GM19438 (cell line): ENCODE measurements around the gene RAB9A.
"Not testable (repeated sequence)": the region's sequence is repeated elsewhere in the genome, so short reads cannot be mapped to it uniquely, and the experiment has no call there.

Experiments used
- ATAC-seq: cut with Tn5 transposase; IDR thresholded peaks from one replicate; pipeline ENCODE4 v1.9.1; 2021; ENCODE audit warnings: low read depth; ENCODE audit not compliant: unreplicated experiment

The RAB9A gene, protein sequence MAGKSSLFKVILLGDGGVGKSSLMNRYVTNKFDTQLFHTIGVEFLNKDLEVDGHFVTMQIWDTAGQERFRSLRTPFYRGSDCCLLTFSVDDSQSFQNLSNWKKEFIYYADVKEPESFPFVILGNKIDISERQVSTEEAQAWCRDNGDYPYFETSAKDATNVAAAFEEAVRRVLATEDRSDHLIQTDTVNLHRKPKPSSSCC

DNA sequence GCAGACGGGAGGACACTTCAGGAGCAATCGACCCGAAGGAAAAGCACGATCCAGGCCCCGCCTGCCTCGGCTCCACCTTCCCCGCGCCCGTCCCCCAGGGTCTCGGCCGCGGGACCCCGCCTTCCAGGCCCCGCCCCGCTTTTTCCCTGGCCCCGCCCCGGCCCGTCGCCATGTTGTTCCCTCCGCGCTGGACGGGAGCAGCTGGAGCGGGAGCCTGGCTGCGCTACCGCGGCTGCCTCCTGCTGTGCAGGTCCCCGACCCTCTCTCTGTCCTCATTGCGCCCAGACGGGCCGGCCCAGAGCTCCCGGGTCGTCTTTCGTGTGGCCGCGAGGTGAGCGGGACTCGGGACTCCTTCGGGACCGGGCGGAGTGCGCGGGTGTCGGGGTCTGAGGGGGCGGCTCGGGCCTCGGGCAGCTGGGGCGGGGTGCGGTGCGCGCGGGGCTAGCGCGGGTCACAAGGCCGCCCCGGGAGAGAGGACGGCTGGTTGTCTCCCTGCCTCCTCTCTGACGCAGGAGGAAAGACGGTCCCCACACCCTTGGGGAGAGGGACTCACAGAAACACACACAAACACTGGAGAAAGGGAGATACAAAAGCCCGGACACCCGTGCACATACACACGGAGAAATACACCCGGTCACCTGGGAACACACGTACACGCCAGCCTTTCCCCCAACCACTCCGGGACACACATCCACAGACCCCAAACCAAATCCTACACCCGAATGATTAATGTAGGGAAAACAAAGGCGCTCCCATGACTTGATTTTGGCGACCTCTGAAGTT, at the start of gene RAB9A:
TSS of gene RAB9A (plus strand) at position 171 of the 783 bp plus-strand sequence. CDS start 19,619 bp downstream, outside the sequence.
- ATAC-seq, result peak; percentile 67

DNA sequence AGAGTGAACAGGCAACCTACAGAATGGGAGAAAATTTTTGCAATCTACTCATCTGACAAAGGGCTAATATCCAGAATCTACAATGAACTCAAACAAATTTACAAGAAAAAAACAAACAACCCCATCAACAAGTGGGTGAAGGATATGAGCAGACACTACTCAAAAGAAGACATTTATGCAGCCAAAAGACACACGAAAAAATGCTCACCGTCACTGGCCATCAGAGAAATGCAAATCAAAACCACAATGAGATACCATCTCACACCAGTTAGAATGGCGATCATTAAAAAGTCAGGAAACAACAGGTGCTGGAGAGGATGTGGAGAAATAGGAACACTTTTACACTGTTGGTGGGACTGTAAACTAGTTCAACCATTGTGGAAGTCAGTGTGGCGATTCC, 47.2 kb upstream of the RAB9A start:
- not testable (repeated sequence) for ATAC-seq

DNA sequence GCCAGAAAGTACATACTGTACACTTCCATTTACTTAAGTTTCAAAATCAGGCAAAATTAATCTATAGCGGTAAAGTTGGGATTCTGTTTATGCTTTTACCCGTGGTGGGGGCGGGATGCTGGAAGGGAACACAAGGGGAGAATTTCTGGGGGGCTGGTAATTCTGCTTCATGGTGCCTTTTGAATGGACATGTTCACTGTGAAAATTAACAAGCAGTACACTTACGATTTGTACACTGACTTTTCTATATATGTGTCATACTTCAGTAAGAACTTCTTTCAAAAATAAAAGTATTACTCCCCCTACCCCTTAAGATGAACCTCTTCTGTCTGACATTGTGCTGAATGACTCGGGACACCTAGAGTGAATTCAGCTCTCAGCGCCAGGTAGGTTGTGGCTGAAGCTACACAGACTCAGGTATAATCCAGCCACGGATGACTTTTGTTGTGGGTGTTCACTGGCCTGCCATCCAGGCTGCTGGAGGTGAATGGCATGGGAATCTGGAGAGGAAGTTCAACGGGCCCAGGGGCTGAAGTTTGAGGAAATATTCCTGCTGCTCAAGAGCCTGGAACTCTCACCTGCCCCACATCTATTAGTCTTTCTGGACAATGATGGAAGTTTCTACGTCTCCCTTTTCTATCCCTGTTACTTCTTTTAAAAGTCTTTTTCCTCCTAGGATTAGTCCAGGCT, 43.3 kb upstream of the RAB9A start:
- ATAC-seq, result no peak

DNA sequence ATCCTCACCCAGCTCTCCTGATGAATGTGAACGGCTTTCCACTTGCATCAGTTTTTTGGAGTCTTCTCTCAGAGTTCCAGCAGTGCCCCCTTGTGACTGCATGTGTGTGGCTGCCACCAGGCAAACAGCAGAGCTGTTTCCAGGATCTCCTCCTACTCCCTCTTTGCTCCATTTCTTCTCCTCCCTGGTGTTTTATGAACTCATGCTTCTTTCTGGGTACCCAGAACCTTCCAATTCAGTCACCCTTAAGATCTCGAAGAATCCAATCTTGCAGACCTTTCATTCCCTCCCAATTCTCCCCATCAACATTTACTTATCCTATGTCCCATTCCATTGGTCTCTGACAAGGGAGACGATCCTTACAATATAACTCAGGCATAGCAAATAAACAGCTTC, 42.8 kb upstream of the RAB9A start:
- ATAC-seq, result no peak

DNA sequence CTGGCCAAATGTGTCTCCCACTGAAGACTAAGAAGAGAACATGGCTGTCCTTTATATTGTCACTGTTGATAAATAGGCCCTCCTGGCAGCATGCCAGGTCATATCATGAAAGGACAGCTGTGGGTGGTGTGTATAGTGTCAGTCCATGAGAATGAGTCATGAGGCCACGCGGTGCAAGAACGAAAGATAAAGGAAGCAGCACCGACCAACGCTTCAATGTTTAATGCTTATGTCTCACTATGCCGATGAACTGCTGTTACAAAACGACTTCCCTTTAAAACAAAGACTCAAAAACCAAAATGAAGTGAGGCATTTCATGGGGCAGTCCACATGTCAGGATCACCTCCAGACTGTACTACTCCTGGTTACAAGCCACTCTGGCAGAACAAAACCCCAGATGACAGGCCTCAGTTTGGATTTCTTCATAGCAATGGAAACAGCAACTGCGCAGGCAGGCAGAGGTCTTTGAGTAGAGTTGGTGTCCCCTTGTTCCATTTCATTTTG, 41.2 kb upstream of the RAB9A start:
- no peak for ATAC-seq

DNA sequence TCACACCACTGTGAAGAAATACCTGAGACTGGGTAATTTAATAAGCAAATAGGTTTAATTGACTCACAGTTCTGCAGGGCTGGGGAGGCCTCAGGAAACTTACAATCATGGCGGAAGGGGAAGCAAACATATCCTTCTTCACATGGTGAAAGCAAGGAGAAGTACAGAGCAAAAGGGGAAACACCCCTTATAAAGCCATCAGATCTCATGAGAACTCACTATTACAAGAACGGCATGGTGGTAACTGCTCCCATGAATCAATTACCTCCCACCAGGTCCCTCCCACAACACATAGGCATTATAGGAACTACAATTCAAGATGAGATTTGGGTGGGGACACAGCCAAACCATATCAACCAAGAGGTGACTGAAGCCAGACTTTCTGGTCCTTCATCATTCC, 40.6 kb upstream of the RAB9A start:
- ATAC-seq, result not testable (repeated sequence)

DNA sequence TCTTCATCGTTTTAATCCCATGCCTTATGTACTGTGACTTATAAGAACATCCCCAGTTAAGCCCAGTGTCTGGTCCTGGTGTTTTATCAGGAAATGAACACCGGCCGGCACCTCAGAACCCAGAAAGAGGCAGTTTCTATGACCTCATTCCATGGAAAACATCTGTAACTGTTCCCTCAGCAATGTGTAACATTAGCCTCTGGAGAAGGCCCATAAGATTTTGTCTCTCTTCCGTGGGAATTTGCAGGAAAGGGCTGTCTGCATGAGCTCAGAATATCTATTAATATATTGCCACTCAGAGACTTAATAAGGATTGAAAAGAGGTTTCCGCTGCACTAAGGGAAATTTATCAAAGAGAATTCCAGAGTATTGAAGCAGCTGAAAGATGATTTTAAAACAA, 39.1 kb upstream of the RAB9A start:
- no peak for ATAC-seq

DNA sequence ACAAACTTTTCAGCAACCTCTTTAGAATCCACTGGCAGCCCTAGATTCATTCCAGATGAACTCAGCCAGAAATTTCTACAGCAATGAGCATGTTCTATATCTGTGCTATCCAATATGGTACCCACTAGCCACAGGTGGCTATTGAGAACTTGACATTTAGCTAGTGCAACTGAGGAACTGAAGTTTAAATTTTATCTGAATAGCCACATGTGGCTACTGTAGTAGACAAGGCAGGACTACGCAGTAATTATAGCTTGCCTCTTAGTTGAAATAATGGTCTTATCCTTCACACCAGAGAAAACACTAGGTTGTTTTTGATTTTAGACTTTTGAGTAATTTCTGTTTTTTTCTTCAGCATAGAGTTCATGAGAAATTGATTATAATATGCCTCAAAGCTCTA, 38.6 kb upstream of the RAB9A start:
- ATAC-seq, result no peak

DNA sequence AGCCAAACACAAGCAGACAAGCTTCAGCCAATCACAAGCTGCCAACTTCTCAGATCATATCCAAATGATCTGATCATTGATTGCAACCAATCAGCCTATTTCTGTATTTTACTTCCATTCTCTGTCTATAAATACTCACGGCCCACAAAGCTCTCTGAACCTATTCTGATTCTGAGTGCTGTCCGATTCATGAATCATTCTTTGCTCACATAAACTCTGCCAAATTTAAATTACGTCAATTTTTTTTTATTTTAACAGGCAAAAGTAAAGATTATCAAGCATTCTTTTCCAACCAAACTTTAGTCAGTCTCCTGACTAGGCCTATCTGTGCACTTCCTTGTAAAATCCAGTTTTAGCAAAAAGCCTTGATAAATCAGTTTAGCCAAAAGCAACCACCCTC, 37.8 kb upstream of the RAB9A start:
- ATAC-seq, result no peak

DNA sequence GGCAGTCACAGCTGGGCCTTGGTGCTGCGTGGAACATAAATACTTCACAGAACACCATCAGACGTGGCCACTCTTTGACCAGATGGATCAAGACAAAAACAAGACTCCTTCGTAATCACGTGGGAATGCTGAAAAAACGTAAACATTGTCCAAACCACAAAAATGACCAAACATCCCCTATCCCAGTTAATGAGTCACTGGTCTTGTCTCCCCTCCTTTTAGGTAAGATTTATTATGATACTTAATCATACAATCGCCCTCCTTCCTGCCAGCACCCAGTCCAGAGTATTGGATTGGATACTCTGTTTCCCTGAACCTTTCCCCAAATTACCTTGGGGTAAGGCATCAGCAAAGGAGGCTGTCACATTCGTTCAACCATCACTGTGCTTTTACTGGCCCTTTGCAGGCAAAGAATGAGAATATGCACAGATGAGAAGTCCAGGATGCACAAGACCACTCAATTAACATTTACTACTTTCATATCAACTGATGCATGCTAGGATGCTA, 36.6 kb upstream of the RAB9A start:
- ATAC-seq, result no peak

DNA sequence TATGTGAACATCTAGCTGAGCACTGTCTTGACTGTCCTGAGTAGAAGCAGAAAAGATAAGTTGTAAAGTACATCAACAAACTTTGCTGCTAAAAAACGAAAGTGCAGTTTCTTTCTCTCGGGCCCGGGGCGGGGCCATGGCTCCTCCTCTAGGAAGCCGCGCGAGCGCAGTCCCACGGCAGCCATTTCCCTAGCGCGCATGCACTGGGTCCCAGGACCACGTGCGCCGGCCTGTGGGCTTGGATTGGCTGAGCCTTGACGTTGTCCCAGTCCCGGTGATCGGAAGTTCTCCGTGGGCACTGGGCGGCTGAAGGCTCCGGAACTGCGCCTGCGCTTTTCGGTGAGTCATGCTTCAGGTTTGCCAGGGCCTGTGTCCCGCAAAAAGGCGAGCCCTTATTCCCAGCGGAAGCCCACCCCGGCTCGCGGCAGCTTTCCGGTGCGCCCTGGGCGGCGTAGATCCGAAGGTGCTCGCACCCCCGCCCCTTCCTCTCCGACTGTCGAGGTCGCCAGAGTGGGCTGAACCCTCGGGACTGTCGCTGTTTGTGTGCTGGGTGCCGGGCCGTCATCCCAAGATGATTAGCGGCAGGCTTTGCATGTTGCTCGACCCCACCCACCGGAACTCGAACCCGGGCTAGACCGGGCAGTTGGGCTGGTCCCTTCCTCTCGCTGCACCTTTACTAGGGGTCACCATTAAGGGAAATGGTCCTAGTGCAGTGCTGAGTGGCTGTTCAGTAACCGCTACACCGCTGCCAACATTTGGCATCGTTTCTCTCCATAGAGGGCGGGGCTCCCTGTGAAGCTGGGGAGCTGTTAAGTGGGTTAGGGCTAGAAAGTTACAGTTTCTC, 35.9 kb upstream of the RAB9A start, which contains the start of gene TCEANC:
TSS of gene TCEANC (plus strand) at position 292 of the 844 bp plus-strand sequence. CDS start 9,368 bp downstream, outside the sequence.
- ATAC-seq, result peak; percentile 96

DNA sequence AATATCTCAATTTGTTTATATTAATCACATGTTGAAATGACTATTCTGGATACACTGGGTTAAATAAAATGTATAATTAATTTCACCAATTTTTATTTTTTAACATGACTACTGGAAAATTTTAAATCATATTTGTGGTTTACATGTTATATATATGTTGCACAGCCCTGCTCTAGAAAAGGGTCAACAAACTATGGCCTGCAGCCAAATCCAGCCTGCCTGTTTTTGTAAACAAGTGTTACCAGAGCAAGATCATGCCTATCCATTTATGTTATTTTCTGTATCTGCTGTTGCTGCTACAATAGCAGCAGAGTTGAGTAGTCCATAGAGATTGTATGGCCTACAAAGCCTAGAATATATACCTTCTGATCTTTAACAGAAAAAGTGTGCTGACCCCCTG, 34.8 kb upstream of the RAB9A start:
- no peak for ATAC-seq

DNA sequence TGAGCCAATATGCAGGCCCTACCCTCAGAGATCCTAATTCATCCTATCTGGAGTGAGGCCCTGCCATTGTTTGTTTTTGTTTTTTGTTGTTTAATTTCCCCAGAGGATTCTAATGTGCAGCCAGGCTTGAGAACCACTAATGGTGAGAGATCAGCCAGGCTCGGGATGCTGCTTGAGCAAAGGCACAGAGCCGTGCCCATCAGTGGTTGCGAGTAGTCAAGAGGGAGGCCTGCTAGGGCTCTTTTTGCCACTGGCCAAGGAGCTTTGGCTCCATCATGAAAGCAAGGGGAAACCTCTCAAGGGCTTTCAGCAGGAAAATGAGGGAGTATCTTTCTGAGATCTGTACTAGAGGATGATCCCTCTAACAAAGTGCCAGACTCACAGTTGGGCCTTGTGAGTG, 33.3 kb upstream of the RAB9A start:
- ATAC-seq, result no peak

DNA sequence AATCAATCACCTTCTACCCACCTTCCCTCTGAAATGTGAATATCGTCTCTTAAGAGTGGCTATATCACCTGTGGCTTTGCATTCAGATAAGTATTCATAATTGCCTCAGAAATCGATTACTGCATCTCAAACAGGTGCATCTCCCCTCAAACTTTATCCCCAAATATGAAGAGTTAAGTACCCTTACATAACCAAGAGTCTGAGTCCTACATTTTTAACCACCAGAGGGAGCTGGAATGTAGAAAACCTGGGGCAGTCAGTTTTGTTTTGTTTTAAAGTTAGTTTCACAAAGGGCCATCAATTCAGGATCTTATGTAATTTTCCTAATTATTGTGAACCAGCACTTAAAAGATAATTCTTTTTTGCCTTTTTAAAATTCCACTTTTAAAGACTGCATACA, 30.3 kb upstream of the RAB9A start:
- ATAC-seq, result no peak

DNA sequence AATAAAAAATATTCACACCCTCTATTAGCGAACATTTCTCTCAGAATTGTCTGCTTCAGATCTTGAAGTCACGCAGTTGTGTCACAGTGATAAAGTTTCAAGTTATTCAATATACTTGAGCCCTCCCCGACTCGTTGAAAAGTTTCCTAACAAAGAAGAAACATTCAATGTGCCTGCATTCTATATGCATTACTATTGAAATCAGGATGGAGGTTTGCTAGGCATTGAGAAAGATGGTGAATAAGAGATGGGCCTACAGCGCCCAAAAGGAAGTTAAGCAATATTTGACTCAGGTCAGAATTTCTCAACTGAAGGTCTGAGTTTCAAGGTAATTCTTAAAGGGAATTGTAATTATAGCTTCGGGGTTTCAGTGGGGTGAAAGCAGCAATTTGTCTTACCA, 29.9 kb upstream of the RAB9A start:
- ATAC-seq, result no peak

DNA sequence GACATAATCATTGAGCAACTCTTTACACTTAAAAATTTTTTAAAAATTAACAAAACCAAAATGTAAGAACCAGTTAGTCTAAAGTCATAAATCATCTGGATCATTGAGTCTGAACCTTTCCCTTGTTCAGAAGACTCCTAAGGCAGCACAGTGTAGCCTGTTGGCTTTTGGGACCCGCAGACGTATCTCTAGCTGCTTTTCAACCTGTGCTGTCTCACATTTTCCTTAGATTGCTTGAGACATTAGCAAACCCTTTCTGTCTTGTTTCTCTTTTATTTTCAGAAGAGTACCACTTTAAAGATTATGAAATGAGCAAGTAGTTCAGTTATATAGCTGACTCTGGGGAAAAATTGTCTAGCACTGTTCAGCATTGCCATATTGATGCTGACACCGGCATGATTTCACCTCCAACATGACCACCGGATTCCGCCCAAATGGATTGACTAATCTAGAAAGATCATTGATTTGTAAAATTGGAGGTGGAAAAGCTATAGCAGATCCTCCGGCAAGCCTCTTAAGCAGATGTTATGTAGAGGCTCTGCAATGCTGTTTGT, 27.1 kb upstream of the RAB9A start:
- no peak for ATAC-seq

DNA sequence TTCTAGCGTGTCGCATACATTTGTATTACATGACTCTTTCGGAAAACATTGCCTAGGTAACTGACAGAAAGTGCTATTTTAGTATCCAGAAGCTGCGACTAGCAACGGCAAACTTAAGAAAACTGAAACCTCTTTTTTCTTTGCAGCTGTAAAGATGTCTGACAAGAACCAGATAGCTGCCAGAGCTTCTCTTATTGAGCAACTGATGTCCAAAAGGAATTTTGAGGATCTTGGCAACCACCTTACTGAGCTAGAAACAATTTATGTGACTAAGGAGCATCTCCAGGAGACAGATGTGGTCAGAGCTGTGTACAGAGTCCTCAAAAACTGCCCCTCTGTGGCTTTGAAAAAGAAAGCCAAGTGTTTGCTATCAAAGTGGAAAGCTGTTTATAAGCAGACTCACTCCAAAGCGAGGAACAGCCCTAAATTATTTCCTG, 26.6 kb upstream of the RAB9A start:
- ATAC-seq, result no peak

DNA sequence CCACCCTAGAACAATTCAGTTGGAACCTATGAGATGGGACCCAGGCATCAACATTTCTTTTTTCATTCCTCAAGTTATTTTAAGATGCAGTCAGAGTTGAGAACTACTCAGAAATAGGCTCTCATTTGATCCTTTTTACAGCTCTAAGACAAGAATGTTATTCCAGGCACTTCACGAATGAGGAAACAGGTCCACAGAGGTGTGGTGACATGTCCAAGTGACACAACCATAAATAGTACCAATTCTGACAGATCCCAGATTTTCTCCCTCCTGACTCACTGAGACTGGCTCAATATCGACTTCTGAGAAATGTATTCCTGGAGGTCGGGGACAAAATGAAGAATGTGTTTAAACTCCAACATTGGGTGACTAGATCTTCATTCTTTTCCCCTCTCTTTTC, 24.9 kb upstream of the RAB9A start:
- ATAC-seq, result no peak

DNA sequence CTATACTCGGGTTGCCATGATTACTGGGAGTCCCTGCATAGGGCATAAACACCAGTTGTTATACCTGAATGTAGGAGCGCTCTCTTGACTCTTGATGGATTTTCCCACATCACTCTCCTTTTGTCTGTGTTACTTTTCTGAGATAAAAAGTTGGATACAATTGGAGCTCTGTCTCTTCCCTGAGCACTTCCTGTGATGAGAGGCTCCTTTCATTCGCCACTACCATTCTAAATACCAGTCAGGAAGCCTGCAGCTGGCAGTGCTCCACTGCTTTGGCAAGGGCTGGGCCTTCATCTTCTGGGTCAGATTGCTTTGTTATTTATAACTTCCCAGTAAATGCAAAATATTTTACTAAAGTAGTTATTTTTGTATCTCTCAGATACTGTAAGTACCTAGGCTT, 22.1 kb upstream of the RAB9A start:
- ATAC-seq, result no peak

DNA sequence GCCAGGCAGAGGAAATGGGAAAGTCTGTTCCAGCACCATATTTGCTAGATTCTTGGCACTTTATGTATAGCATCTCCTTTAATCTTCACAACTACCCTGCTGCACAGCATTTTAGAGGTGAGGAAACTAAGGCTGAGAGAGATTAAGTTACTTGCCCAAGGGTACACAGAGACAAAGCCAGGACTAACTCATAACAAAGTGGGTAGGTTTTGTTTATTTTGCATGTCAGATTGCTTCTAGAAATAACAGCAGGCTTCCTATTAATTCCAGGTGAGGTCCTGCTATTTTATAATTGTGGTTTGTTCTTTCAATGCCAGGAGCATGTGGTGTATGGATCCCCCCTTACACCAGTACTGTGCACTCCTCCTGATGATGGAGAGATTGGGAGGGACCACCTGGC, 21.0 kb upstream of the RAB9A start:
- ATAC-seq, result no peak
